ENCODE data around the gene F3.
A peak's percentile ranks its signal among the peaks of the same experiment; 100 is the strongest.

The F3 gene

DNA sequence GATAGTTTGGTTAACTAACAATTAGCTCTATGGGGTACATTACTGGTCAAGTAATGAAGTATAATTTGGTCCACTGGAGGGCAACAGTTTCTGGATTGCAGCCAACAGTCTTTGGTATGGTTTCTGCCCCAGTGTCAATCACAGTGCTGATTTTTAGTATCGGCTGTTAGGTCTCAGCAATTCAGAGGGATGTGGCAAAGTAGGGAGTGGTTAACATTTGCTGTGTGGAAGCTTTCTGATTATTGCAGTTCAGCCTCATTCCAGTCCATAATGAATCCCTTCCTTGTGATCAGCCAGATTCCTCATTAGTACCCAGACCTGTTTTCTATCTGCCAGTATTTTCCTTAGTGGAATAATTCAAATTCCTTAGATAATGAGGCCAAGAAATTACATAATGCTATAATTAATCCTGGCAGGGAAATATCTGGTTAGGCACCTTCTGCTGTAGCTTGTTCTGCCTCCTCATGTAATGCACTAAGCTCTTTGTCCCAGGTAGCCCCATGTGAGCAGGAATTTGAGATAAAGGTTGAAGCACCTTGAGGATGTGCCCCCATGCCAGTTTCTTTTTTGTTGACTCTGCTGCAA, 14.0 kb downstream of the F3 start:
- DNase-seq (ENCODE audit: low read depth) = no peak

GRCh38 chr1:94526152-94526980, 15.2 kb downstream of the F3 start:
- no peak for DNase-seq (ENCODE audit: low read depth)

- DNase-seq (ENCODE audit: low read depth) = no peak
Measured at GRCh38 chr1:94524531-94524930, 17.0 kb downstream of the F3 start.

- no peak for DNase-seq (ENCODE audit: low read depth)
Measured at GRCh38 chr1:94522304-94522703, 19.3 kb downstream of the F3 start.

- DNase-seq (ENCODE audit: low read depth) = no peak
Measured at GRCh38 chr1:94519351-94519750, 22.2 kb downstream of the F3 start.

DNA sequence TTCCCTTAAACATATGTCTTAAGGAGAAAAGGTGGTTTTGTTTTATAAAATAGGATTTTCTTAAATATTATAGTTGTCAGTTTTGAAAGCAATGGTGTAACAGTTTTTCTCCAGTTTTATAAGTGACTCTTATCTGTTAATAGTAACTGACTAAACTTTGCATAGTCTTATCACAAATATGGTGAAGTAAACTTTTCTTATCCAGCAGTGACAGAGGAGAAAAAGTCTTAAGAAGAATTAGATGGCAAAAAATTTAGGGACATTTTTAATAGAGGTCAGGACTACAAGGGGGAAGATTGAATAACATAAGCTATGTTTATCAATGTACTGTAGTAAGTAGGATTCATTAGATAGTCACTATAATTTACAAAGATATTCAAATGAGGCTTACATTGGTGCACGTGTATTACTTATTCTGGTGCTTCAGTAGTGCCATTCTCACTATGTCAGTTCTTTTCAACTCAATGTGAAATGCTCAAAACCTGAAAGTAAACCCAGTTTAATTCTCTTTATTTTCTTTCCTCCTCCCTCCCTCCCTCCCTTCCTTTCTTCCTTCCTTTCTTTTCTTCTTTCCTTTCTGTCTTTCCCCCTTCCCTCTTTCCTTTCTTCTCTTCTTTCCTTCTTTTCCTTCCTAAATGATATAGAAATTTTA, 26.1 kb downstream of the F3 start:
- no peak for DNase-seq (ENCODE audit: low read depth)

GRCh38 chr1:94514095-94514727, 27.3 kb downstream of the F3 start:
- DNase-seq (ENCODE audit: low read depth) = no peak

DNA sequence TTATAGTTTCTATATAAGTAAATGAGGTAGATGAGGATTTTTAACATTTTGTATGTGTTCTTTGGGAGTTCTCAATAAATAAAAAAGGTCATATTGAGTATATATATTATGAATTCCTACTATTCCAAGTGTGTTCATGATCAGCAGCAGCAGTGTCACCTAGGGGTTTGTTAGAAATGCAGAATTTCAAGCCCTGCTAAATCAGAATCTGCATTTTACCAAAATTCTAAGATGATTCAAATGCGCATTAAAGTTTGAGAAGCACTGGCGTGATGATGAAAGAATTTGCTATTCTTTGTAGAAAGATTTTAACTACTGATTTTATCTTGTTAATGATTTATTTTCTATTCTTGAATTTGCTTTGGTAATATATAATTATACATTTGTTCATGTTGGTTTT, 28.7 kb downstream of the F3 start:
- DNase-seq (ENCODE audit: low read depth) = no peak

DNA sequence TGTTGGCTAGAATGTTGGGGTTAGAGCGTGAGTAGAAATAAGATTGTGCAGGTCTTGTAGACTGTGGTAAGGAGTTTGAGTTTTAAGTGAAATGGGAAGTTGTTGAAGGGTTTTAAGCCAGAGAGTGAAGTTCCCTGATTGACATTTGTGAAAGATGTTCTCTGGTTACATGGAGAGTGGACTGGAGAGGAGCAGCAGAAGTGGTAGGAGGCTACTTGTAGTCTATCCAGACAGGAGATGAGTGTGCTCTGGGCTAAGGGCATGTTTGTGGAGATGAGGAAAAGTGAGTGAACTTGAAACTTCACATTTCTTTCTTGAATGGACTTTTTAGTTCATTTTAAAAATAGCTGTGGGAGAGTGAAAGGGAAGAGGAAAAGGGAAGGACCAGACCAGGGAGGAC, 37.0 kb downstream of the F3 start:
- DNase-seq (ENCODE audit: low read depth) = no peak

DNA sequence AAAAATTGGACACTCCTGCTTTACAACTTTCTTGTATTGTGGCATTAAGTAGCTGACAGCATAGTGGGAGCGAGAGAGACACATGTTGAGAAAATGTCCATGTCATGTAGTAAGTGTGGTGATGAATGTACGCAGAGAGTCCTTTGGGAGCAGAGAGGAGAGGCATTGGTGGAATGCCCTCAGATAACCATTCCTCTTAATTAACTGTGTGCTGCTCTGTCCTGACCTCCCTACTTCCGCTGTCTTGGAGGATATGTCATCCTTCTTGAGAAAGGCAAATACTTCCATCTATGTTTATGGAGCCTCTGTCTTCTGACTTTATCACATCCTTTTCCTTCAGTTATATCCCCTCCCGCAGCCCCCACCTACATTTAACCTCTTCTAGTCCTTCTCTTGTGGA, 38.4 kb downstream of the F3 start:
- DNase-seq (ENCODE audit: low read depth) = no peak

GRCh38 chr1:94501935-94502334, 39.6 kb downstream of the F3 start:
- no peak for DNase-seq (ENCODE audit: low read depth)

DNA sequence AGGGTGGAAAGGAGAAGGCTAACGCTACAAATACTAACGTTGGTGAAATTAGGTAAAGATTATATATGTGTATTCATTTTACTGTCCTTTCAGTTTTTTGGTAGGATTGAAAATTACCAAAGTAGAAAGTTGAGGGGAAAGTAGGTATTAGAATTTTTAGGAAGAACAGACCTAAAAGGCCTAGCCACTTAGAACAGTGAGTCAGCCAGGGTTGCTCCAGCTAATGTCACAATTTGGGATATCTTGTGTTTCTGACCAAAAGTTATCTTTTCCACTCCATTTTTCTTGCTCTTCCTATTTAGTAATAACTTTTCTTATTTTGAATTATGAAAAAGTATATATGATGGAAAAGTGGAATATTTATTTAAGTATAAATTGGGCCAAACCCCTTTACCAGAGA, 40.1 kb downstream of the F3 start:
- no peak for DNase-seq (ENCODE audit: low read depth)

GRCh38 chr1:94496076-94496755, 45.3 kb downstream of the F3 start:
- DNase-seq (ENCODE audit: low read depth) = no peak

DNA sequence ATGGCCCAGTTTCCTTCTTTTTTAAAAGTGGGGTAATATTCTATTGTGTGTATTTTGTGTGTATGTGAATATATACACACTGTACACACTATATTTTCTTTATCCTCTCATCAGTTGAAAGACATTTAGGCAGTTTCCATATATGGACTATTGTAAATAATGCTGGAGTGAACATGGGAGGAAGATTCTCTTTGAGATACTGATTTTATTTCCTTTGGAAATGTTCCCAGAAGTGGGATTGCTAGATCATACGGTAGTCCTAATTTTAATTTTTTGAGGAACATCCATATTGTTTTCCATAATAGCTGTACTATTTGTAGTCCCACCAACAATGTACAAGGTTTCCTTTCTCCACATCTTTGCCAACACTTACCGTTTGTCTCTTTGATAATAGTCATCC, 51.0 kb downstream of the F3 start:
- no peak for DNase-seq (ENCODE audit: low read depth)

DNA sequence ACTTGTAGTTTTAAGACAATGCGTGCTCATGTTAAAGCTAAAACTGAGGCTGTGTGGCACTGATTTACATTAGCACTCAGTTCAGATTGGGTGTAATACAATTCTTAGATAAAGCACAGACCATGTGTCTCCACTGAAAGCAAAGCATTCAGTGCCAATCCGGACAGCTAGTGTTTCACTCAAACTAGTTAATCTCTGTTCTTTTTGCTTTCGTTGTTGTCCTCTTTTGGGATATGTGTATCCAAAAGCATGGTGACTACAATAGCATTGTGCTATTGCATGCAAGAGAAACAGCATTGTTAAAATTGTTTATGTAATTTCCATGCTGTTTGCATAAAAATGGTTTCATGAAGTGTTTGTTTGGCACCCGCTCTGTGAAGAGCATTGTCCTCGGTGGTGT, 54.6 kb downstream of the F3 start:
- DNase-seq (ENCODE audit: low read depth) = no peak

- peak; percentile 2 for DNase-seq (ENCODE audit: low read depth)
Measured at GRCh38 chr1:94481473-94481933, 60.1 kb downstream of the F3 start.

- DNase-seq (ENCODE audit: low read depth) = no peak
Measured at GRCh38 chr1:94479682-94480081, 61.9 kb downstream of the F3 start.
